Stimulated activated CD8-positive, alpha-beta memory T cell treated with anti-CD3 and anti-CD28 coated beads, Interleukin-4, amount 100 ng/mL, for 1 hour (primary cell): ENCODE measurements around the gene MACROH2A1.

Experiments
- DNase-seq, 2 donors: peaks; one replicate each; pipeline ENCODE4 v3.0.0-alpha.2; 2020; ENCODE audit warnings: low read depth in 2 of 2, low spot score in 1 of 2

Gene MACROH2A1

DNA sequence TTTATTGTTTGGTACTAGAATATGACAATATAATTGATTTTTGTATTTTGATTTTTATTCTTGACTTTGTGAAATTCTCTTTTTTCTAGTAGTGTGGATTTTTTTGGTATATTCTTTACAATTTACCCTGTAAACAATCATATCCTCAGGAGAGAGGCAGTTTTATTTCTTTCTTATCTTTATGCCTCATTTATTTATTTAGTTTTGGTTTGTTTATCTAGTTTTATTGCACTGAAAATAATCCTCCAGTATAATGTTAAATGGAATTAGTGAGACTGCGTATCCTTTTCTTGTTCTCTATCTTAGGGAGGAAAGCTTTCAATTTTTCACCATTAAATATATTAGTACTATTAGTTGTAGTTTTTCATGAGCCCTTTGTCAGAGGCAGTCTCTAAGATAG is 109.4 kb downstream of the MACROH2A1 start:
- no peak for DNase-seq

- DNase-seq, result no peak
Observed at GRCh38 chr5:135287551-135287950, 111.5 kb downstream of the MACROH2A1 start.
